Measurements from ENCODE around the gene ACOT11.

Gene ACOT11

GRCh38 chr1:54593571-54594160 is 45.6 kb downstream of the ACOT11 start:
- no peak for DNase-seq

- no peak for DNase-seq
Measured at GRCh38 chr1:54594463-54594862, 46.4 kb downstream of the ACOT11 start.

GRCh38 chr1:54595956-54596498 is 48.0 kb downstream of the ACOT11 start:
- no peak for DNase-seq

GRCh38 chr1:54596756-54597155 is 48.7 kb downstream of the ACOT11 start:
- no peak for DNase-seq

- DNase-seq: no peak
Measured at GRCh38 chr1:54597455-54598030, 49.5 kb downstream of the ACOT11 start.

GRCh38 chr1:54599211-54599823 is 51.3 kb downstream of the ACOT11 start:
- DNase-seq: no peak

GRCh38 chr1:54600947-54601721 is 53.1 kb downstream of the ACOT11 start:
- DNase-seq: no peak

GRCh38 chr1:54601730-54602129 is 53.7 kb downstream of the ACOT11 start:
- no peak for DNase-seq

- no peak for DNase-seq
Measured at GRCh38 chr1:54602554-54602953, 54.5 kb downstream of the ACOT11 start.

GRCh38 chr1:54603241-54603640 is 55.2 kb downstream of the ACOT11 start:
- no peak for DNase-seq

- DNase-seq: no peak
Measured at GRCh38 chr1:54604051-54604450, 56.0 kb downstream of the ACOT11 start.

- DNase-seq: peak; percentile 50
Measured at GRCh38 chr1:54604572-54605370, 56.7 kb downstream of the ACOT11 start.

- no peak for DNase-seq
Measured at GRCh38 chr1:54606096-54606989, 58.3 kb downstream of the ACOT11 start.

GRCh38 chr1:54606990-54607325 is 58.9 kb downstream of the ACOT11 start:
- no peak for DNase-seq

GRCh38 chr1:54607821-54608565 is 60.0 kb downstream of the ACOT11 start:
- no peak for DNase-seq

GRCh38 chr1:54608566-54609230 is 60.7 kb downstream of the ACOT11 start:
- DNase-seq: no peak

GRCh38 chr1:54609301-54609921 is 61.4 kb downstream of the ACOT11 start:
- no peak for DNase-seq

GRCh38 chr1:54610048-54610447 is 62.0 kb downstream of the ACOT11 start:
- DNase-seq: no peak

GRCh38 chr1:54610601-54611580 is 62.9 kb downstream of the ACOT11 start:
- no peak for DNase-seq

Measured in CD4-positive, alpha-beta T cell treated with Interleukin-17A for 4 hours (primary cell).